ENCODE measurements around the gene CNTNAP2. TPM values are rescaled to one million over a fixed set of nuclear protein-coding genes. Genes with fewer than 3 reads are reported as not detected.

Gene CNTNAP2
- total RNA-seq, 1 experiment from 2014 or later, result 64.5 TPM

DNA sequence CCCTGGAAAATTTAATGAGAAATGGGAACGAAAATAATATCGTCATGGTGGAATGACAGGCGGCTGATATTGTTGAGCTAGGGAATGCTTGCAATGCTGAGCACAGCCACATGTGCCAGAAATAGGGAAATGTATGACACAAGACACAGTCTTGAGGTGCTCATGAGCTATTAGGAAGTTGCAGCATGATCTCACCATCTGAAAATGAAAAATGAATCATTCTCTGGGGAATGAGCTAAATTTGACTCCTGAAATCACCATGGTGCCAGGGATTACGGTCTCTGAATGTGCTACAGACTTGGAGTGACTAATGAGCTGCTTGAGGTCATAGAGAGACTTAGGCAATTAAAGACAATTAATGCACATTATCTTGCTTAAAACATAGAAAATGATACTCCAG is 845.0 kb downstream of the CNTNAP2 start:
- no peak overlapping the region for H2AK5ac ChIP-seq (ENCODE audit: insufficient read length, low read length)
- no peak overlapping the region for H3K56ac ChIP-seq (ENCODE audit: insufficient read length, low read depth, low read length)
- H3K9ac ChIP-seq (ENCODE audit: extremely low read depth, insufficient read length, low read length), result no peak overlapping the region
- H3K4me3 Mint-ChIP-seq, result no peak overlapping the region
- TF ChIP-seq, protein P1, sequence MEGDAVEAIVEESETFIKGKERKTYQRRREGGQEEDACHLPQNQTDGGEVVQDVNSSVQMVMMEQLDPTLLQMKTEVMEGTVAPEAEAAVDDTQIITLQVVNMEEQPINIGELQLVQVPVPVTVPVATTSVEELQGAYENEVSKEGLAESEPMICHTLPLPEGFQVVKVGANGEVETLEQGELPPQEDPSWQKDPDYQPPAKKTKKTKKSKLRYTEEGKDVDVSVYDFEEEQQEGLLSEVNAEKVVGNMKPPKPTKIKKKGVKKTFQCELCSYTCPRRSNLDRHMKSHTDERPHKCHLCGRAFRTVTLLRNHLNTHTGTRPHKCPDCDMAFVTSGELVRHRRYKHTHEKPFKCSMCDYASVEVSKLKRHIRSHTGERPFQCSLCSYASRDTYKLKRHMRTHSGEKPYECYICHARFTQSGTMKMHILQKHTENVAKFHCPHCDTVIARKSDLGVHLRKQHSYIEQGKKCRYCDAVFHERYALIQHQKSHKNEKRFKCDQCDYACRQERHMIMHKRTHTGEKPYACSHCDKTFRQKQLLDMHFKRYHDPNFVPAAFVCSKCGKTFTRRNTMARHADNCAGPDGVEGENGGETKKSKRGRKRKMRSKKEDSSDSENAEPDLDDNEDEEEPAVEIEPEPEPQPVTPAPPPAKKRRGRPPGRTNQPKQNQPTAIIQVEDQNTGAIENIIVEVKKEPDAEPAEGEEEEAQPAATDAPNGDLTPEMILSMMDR (conservative IDR thresholded peaks at IDR 0.05), result no peak
- H3T11ph ChIP-seq (ENCODE audit: low read length), result no peak overlapping the region
- WGBS (ENCODE audit: extremely low coverage, insufficient read length, low lambda C conversion rate), result no CpG with 5 or more reads among the region's 4 CpGs
- no peak overlapping the region for H2BK5ac ChIP-seq (ENCODE audit: insufficient read length, low read length)
- no peak overlapping the region for H3K18ac ChIP-seq (ENCODE audit: insufficient read length, low read depth, low read length)
- H3K4me1 Mint-ChIP-seq, result peaks cover 12 to 15% of the 10 kb centered on the region in 2 experiments
- H3K79me1 ChIP-seq (ENCODE audit: insufficient read depth, low read depth, low read length, poor library complexity, severe bottlenecking), result no peaks in the 10 kb centered on the region
- H2BK120ac ChIP-seq (ENCODE audit: low read depth, low read length, poor library complexity, severe bottlenecking), result no peak overlapping the region
- H3K23ac ChIP-seq (ENCODE audit: insufficient read length, low read depth, low read length), result no peak overlapping the region
- no peak overlapping the region for H3K4ac ChIP-seq (ENCODE audit: low read depth, low read length)
- H2BK12ac ChIP-seq (ENCODE audit: insufficient read length, low read depth, low read length), result no peak overlapping the region
- H3K4me1 ChIP-seq (ENCODE audit: insufficient read depth, low read length), result no peaks in the 10 kb centered on the region; the same call in 1 of the 2 replicates
- H2BK15ac ChIP-seq (ENCODE audit: low read depth, low read length), result no peak overlapping the region
- H3K4me2 ChIP-seq (ENCODE audit: insufficient read depth, insufficient read length, low read length), result no peak overlapping the region
- H3K14ac ChIP-seq (ENCODE audit: insufficient read depth, low read length), result no peak overlapping the region
- H3K27ac ChIP-seq (ENCODE audit: insufficient read length, low read depth, low read length), result no peak overlapping the region
- no peak overlapping the region for H2AFZ ChIP-seq (ENCODE audit: low read length)
- no peaks in the 10 kb centered on the region for H3K9me3 Mint-ChIP-seq
- H3K23me2 ChIP-seq (ENCODE audit: insufficient read length, low read depth, low read length, poor library complexity, severe bottlenecking), result no peaks in the 10 kb centered on the region
- no peak overlapping the region for H3K27ac Mint-ChIP-seq
- no peaks in the 10 kb centered on the region for H3K79me2 ChIP-seq (ENCODE audit: insufficient read depth, low read length)
- H3K27me3 Mint-ChIP-seq (ENCODE audit: low read depth), result no peaks in the 10 kb centered on the region
- H4K8ac ChIP-seq (replicated peaks; ENCODE audit: insufficient read length, low read depth, low read length), result no peak overlapping the region
- no peaks in the 10 kb centered on the region for H3K9me3 ChIP-seq (ENCODE audit: control insufficient read depth, low read depth, low read length)
- no peak for DNase-seq
- H4K20me1 ChIP-seq (ENCODE audit: control insufficient read depth, insufficient read depth, insufficient read length), result no peaks in the 10 kb centered on the region
- H4K91ac ChIP-seq (ENCODE audit: insufficient read length, low read depth, low read length), result no peak overlapping the region
- no peaks in the 10 kb centered on the region for H3K36me3 Mint-ChIP-seq (ENCODE audit: insufficient read depth in 1 of 3, low read depth in 3 of 3)
- no peak overlapping the region for H4K5ac ChIP-seq (ENCODE audit: insufficient read length, low read depth, low read length)
- H2BK20ac ChIP-seq (ENCODE audit: low read depth, low read length, poor library complexity, severe bottlenecking), result no peak overlapping the region
- no peaks in the 10 kb centered on the region for H3K27me3 ChIP-seq (ENCODE audit: insufficient read depth, low read length)
